HCT116 (cell line): ENCODE data around the gene PRAME. TPM values are rescaled to one million over a fixed set of nuclear protein-coding genes. Genes with fewer than 3 reads are reported as not detected.

ENCODE experiments used
- ATAC-seq: fragments of 200-7000 bp; cut with Tn5 transposase; 2 replicates; pipeline ENCODE4 v1.9.1; 2020; ENCODE audit warnings: mild to moderate bottlenecking, moderate library complexity
- BruUV-seq: library from RNA; stranded (reverse); fragments of 400-500 nt; replicated peaks from 2 replicates; lab custom pipeline; 2021; lab: Mats Ljungman, UMichigan
- CTCF ChIA-PET: fragments of 300-600 bp; sonication (Branson Sonifier 250); formaldehyde crosslinking; loops from one replicate; lab custom pipeline; 2021; ENCODE audit warnings: antibody characterized with exemption; lab: Charles Lee
- POLR2A ChIA-PET: fragments of 300-600, 350-600 bp; sonication (Branson Sonifier 250); formaldehyde crosslinking; loops from one replicate; lab custom pipeline; 2021; ENCODE audit warnings: antibody characterized with exemption; lab: Charles Lee
- RAD21 ChIA-PET, 2 experiments: fragments of 300-600 bp; sonication (Branson Sonifier 250); formaldehyde crosslinking; loops; one replicate each; lab custom pipeline; 2023; ENCODE audit warnings: low total read pairs in 2 of 2; ENCODE audit not compliant: uncharacterized antibody in 2 of 2, unreplicated experiment in 2 of 2, low non-redundant PET in 1 of 2; lab: Charles Lee
- DNase-seq: peaks from one replicate; pipeline ENCODE4 v3.0.0-alpha.2; 2010; ENCODE audit warnings: low read depth, low spot score
- H2AFZ ChIP-seq: fragments of 200-600 bp; shearing (Covaris generic), sonication (generic); 2 replicates; pipeline ENCODE4 v1.6.1; 2017; ENCODE audit warnings: low read depth, mixed run types, mixed read lengths, antibody characterized with exemption, low read length; ENCODE audit not compliant: poor library complexity, severe bottlenecking
- H3K27ac ChIP-seq: 2 replicates; pipeline ENCODE4 v1.5.1; 2012; ENCODE audit warnings: low read depth, low read length
- H3K27me3 ChIP-seq: fragments of 200-600 bp; sonication (generic); 2 replicates; pipeline ENCODE4 v1.6.1; 2016; ENCODE audit warnings: mixed run types, low read length, mixed read lengths; ENCODE audit not compliant: insufficient read depth
- H3K36me3 ChIP-seq, 2 experiments: fragments of 200-500 bp in 1 of 2; fragments of 200-600 bp in 1 of 2; sonication (Bioruptor generic) in 1 of 2; sonication (generic) in 1 of 2; 2 replicates each; pipeline versions ENCODE4 v1.5.1 to v1.6.1; 2014 to 2016; ENCODE audit warnings: low read length in 2 of 2, inconsistent platforms in 1 of 2, mixed read lengths in 1 of 2, mixed run types in 1 of 2; ENCODE audit not compliant: insufficient read depth in 2 of 2, control insufficient read depth in 1 of 2
- H3K4me1 ChIP-seq, 2 experiments: fragments of 200-600 bp in 1 of 2; sonication (generic) in 1 of 2; 2 replicates each; pipeline versions ENCODE4 v1.5.1 to v1.6.1; 2012 to 2017; ENCODE audit warnings: low read length in 2 of 2, inconsistent platforms in 1 of 2, mild to moderate bottlenecking in 1 of 2, mixed read lengths in 1 of 2, mixed run types in 1 of 2, moderate library complexity in 1 of 2; ENCODE audit not compliant: insufficient read depth in 2 of 2, control insufficient read depth in 1 of 2
- H3K4me2 ChIP-seq: fragments of 200-600 bp; sonication (generic); 2 replicates; pipeline ENCODE4 v1.6.1; 2017; ENCODE audit warnings: mixed run types, low read length, mixed read lengths
- H3K4me3 ChIP-seq, 2 experiments: fragments of 200-600 bp in 1 of 2; sonication (generic) in 1 of 2; replicated peaks in 1 of 2; 2 replicates each; pipeline ENCODE4 v1.5.1; 2011 to 2016; ENCODE audit warnings: low read length in 2 of 2, control low read depth in 1 of 2, low read depth in 1 of 2, mild to moderate bottlenecking in 1 of 2, mixed read lengths in 1 of 2, mixed run types in 1 of 2
- H3K79me2 ChIP-seq: fragments of 200-600 bp; sonication (generic); 2 replicates; pipeline ENCODE4 v1.6.1; 2017; ENCODE audit warnings: mild to moderate bottlenecking, mixed run types, low read length, moderate library complexity, mixed read lengths; ENCODE audit not compliant: insufficient read depth
- H3K9ac ChIP-seq: fragments of 200-600 bp; sonication (generic); 2 replicates; pipeline ENCODE4 v1.6.1; 2016; ENCODE audit warnings: low read length, mixed read lengths
- H3K9me2 ChIP-seq: fragments of 200-600 bp; sonication (generic), shearing (Covaris generic); 2 replicates; pipeline ENCODE4 v1.6.1; 2017; ENCODE audit warnings: mixed run types, mild to moderate bottlenecking, moderate library complexity; ENCODE audit not compliant: insufficient read depth
- H3K9me3 ChIP-seq, 2 experiments: fragments of 200-500 bp in 1 of 2; fragments of 200-600 bp in 1 of 2; sonication (Bioruptor generic) in 1 of 2; sonication (generic) in 1 of 2; 2 replicates each; pipeline ENCODE4 v1.6.1; 2014 to 2017; ENCODE audit warnings: low read length in 2 of 2, mixed read lengths in 2 of 2, inconsistent platforms in 1 of 2, low read depth in 1 of 2, mild to moderate bottlenecking in 1 of 2, mixed run types in 1 of 2, moderate library complexity in 1 of 2; ENCODE audit not compliant: control insufficient read depth in 1 of 2, insufficient read depth in 1 of 2
- H4K20me1 ChIP-seq: fragments of 200-600 bp; sonication (generic), shearing (Covaris generic); 2 replicates; pipeline ENCODE4 v1.6.1; 2017; ENCODE audit warnings: mixed run types, mild to moderate bottlenecking, moderate library complexity; ENCODE audit not compliant: insufficient read depth
- CBX3 ChIP-seq: IDR thresholded peaks from 2 replicates; pipeline ENCODE4 v1.6.1; 2012; ENCODE audit warnings: low read depth
- CEBPB ChIP-seq: IDR thresholded peaks from 2 replicates; pipeline ENCODE4 v1.6.1; 2012; ENCODE audit warnings: low read depth
- EGR1 ChIP-seq: IDR thresholded peaks from 2 replicates; pipeline ENCODE4 v1.6.1; 2012; ENCODE audit warnings: low read depth
- EZH2phosphoT487 ChIP-seq: fragments of 200-600 bp; IDR thresholded peaks from 2 replicates; pipeline ENCODE4 v1.6.1; 2018; ENCODE audit warnings: antibody characterized with exemption, borderline replicate concordance
- FOSL1 ChIP-seq: IDR thresholded peaks from 2 replicates; pipeline ENCODE4 v1.6.1; 2012; ENCODE audit warnings: low read depth
- JUND ChIP-seq: IDR thresholded peaks from 2 replicates; pipeline ENCODE4 v1.6.1; 2012
- POLR2A ChIP-seq: IDR thresholded peaks from 2 replicates; pipeline ENCODE4 v1.7.0; 2011; ENCODE audit warnings: borderline replicate concordance; ENCODE audit not compliant: insufficient read depth, insufficient read length; ENCODE audit errors: extremely low read depth
- POLR2AphosphoS5 ChIP-seq: IDR thresholded peaks from 2 replicates; pipeline ENCODE4 v1.6.1; 2011; ENCODE audit warnings: mild to moderate bottlenecking, low read depth, low read length, moderate library complexity
- RAD21 ChIP-seq: IDR thresholded peaks from 2 replicates; pipeline ENCODE4 v1.6.1; 2012; ENCODE audit warnings: low read depth, mild to moderate bottlenecking
- SRF ChIP-seq: IDR thresholded peaks from 2 replicates; pipeline ENCODE4 v1.6.1; 2012; ENCODE audit warnings: low read depth
- YY1 ChIP-seq: IDR thresholded peaks from 2 replicates; pipeline ENCODE4 v1.6.1; 2011; ENCODE audit warnings: low read length, low read depth, moderate library complexity, mild to moderate bottlenecking; ENCODE audit not compliant: insufficient replicate concordance; ENCODE audit errors: extremely low read depth
- ZFX ChIP-seq: fragments of 450-650 bp; IDR thresholded peaks from 2 replicates; pipeline ENCODE4 v1.6.1; 2017
- ZNF274 ChIP-seq: fragments of 200-500 bp; sonication (Bioruptor generic); IDR thresholded peaks from 2 replicates; pipeline ENCODE4 v1.6.1; 2014; ENCODE audit warnings: mild to moderate bottlenecking, low read depth, low read length, inconsistent platforms
- intact Hi-C: fragments of 100-400 bp; cut with micrococcal nuclease; formaldehyde crosslinking; loops from 2 replicates; pipeline ENCODE4 v1.10.0; 2022
- total RNA-seq: library from RNA; stranded (reverse); gene quantifications from one replicate; pipeline ENCODE4 v1.2.1, GENCODE V29; 2021; ENCODE audit not compliant: unreplicated experiment
- TF ChIP-seq, protein P1 (sequence below): IDR thresholded peaks from 2 replicates; pipeline ENCODE4 v1.6.1; 2011; ENCODE audit warnings: mild to moderate bottlenecking, low read length, moderate library complexity; ENCODE audit not compliant: insufficient replicate concordance; ENCODE audit errors: extremely low read depth
- TF ChIP-seq, protein P2 (sequence below): IDR thresholded peaks from 2 replicates; pipeline ENCODE4 v1.6.1; 2012

Gene PRAME
- total RNA-seq, 1 experiment from 2014 or later, result 28.4 TPM

DNA sequence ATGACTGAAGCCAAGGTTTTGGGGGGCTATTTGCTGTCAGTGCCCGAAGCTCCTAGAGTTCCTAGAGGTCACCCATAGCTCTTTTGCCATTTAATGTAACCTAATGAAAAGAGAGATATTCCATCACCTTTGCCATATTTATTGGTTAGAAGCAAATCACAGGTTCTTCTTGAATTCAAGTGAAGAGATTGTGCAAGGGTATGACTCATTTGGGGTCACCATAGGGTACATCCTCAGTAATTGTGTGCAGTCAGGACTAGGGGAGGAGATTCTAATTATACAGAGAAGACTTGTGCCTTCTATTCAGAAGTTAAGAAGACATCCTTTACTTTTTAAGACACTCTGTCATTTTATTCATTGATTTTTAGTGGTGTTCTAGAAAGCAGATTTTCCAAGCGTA is 6.9 kb upstream of the PRAME start (continued):
- no peak for TF ChIP-seq ZFX
- no peak for TF ChIP-seq CBX3
- no peak for TF ChIP-seq EGR1
- no peak for TF ChIP-seq YY1

DNA sequence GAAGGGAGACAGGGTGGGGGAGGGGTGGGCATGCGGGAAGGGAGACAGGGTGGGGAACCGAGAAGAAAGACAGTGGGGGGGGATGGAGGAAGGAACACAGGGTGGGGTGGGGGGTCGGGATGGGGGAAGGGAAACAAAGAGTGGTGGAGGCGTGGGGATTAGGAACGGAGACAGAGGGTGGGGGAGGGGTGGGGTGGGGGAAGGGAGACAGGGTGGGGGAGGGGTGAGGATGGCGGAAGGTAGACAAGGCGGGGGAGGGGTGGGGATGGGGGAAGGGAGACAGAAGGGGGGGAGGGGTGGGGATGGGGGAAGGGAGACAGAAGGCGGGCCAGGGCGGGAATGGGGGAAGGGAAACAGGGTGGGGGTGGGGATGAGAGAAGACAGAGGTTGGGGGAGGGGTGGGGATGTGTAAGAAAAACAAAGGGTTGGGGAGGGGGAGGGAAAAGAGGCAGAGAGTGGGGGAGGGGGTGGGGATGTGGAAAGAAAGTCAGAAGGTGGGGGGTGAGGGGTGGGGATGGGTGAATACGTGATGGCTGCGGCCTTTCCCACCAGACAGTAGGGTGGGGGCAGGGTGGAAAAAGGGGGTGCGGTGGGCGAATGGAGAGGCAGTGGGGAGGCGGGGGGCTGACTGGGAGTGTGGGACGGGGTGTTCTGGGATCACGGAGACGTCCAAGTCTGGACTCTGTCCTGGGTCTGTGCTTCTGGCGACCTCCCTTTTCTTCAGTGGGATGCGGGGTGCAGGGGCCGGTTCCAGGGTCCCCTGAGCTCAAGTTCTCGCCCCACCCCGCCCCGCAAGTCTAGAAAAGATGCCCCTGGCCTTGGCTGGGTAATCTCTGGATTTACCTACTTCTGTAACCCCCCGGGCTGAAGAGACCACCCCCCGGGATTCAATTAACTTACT is 744 bp downstream of the PRAME start:
- Histone ChIP-seq H3K4me1 (peaks cover 0 to 11% of the 10 kb centered on the region in 2 experiments; a peak in 2 of 4 replicates), H2AFZ (no peak overlapping the region), H3K9me2 (no peaks in the 10 kb centered on the region), H4K20me1 (no peaks in the 10 kb centered on the region), H3K27ac (peak overlapping the region; percentile 52; the same call in 1 of the 2 replicates), H3K36me3 (0 out of 4 replicates have a peak, but pooled peaks cover 0 to 3% of the 10 kb centered on the region in 2 experiments), H3K9ac (peak overlapping the region; percentile 54), H3K79me2 (no peaks in the 10 kb centered on the region), H3K4me2 (peak overlapping the region; percentile 64), H3K9me3 (no peaks in the 10 kb centered on the region), H3K4me3 (peak overlapping the region; percentile 60 to 61), H3K27me3 (no peaks in the 10 kb centered on the region)
- intact Hi-C loops, result no loop called here
- peak; percentile 13; the same call in 1 of the 2 replicates for ATAC-seq
- ChIA-PET CTCF (interaction anchor here (0.6 to 2.2 kb wide), 7 partner anchors 9 to 201 kb away, joined by 3 to 11 read pairs (median 5); partner anchors contain the start of genes ZNF280A and ZNF280B), RAD21 (no interaction called here), POLR2A (no interaction called here)
- TF ChIP-seq ZFX (no peak), CBX3 (no peak), POLR2AphosphoS5 (no peak), CEBPB (no peak), RAD21 (no peak), JUND (no peak), POLR2A (no peak), YY1 (no peak), FOSL1 (no peak), SRF (no peak), ZNF274 (no peak), EZH2phosphoT487 (no peak)
- TF ChIP-seq, protein P1, sequence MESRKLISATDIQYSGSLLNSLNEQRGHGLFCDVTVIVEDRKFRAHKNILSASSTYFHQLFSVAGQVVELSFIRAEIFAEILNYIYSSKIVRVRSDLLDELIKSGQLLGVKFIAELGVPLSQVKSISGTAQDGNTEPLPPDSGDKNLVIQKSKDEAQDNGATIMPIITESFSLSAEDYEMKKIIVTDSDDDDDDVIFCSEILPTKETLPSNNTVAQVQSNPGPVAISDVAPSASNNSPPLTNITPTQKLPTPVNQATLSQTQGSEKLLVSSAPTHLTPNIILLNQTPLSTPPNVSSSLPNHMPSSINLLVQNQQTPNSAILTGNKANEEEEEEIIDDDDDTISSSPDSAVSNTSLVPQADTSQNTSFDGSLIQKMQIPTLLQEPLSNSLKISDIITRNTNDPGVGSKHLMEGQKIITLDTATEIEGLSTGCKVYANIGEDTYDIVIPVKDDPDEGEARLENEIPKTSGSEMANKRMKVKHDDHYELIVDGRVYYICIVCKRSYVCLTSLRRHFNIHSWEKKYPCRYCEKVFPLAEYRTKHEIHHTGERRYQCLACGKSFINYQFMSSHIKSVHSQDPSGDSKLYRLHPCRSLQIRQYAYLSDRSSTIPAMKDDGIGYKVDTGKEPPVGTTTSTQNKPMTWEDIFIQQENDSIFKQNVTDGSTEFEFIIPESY, result no peak
- TF ChIP-seq, protein P2, sequence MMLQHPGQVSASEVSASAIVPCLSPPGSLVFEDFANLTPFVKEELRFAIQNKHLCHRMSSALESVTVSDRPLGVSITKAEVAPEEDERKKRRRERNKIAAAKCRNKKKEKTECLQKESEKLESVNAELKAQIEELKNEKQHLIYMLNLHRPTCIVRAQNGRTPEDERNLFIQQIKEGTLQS, result no peak
- BruUV-seq, result no TSS peak
- DNase-seq, result no peak
